ENCODE measurements around the gene VSTM4.

The VSTM4 gene

GRCh38 chr10:49115015-49115795 is at the start of gene VSTM4:
VSTM4 (minus strand) TSS chr10:49115522; CDS start chr10:49115485, 37 bp downstream.
- DNase-seq (ENCODE audit: low read depth) = no peak

DNA sequence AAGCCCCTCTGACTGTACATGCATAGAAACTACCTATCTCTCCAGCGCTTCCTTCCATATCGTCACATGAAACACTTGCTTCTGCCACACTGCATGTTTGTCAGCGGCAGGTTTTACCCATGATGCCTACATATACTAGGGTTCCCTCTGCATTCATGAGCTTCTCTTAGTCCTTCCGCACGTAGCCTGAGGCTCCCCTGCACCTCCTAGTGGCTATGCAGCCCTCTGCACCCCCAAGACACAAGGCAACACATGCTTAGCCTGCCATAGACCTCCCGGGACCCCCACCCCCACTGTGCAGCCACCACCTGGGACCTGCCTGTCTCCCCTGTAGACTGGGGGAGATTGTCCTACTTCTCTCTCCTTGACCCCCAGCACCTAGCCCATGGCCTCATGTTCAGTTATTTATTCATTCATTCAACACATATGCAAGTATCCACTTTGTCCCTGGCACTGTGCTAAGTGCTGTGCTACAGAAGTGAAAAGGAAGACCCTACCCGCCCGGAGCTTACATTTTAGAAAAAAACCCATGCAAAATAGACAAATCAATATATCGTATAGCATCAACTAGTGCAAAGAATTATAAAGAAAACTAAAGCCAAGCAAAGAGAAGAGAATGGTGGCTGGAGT is 49.4 kb upstream of the VSTM4 start:
- no peak for DNase-seq (ENCODE audit: low read depth)

- DNase-seq (ENCODE audit: low read depth) = no peak
Observed at GRCh38 chr10:49163741-49164140, 48.4 kb upstream of the VSTM4 start.

GRCh38 chr10:49162761-49163310 is 47.5 kb upstream of the VSTM4 start:
- no peak for DNase-seq (ENCODE audit: low read depth)

DNA sequence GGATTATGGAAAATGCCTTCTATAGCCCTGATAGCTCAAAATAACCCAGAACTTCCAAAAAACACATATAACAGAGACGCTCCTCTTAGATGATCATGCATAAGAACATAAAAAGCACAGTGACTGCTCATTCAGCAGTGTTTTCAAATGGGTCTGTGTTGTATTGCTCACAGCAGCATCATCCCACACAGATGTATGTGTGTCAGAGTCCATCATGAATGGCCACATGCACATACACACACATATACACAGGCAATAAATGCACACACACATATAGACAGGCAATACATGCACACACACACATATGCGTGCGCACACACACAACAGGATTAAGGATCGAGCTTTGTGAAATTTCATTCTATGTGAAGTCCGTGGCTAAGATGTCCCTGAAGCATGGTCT is 46.7 kb upstream of the VSTM4 start:
- DNase-seq (ENCODE audit: low read depth) = no peak

GRCh38 chr10:49161411-49161997 is 46.2 kb upstream of the VSTM4 start:
- no peak for DNase-seq (ENCODE audit: low read depth)

GRCh38 chr10:49160814-49161213 is 45.5 kb upstream of the VSTM4 start:
- no peak for DNase-seq (ENCODE audit: low read depth)

- DNase-seq (ENCODE audit: low read depth) = no peak
Observed at GRCh38 chr10:49160110-49160509, 44.8 kb upstream of the VSTM4 start.

- DNase-seq (ENCODE audit: low read depth) = no peak
Observed at GRCh38 chr10:49158915-49159314, 43.6 kb upstream of the VSTM4 start.

DNA sequence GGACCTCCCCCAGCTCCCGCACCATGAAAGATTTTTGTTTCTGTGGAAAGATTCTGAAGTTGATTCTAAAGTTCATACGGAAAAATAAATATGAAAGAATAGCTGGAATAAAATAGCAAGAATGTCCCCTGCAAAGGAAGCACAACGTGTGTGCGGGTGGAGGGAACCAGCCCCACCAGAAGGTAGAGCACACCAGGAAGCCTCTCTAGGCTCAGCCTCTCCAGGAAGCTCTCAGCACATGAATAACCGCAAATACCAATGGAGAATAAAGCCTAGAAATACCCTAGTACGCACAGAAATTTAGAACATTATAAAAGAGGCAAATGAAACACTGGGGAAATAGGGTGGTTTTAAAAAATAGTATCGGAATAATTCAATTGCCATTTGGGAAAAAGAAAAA is 43.1 kb upstream of the VSTM4 start:
- DNase-seq (ENCODE audit: low read depth) = no peak

- no peak for DNase-seq (ENCODE audit: low read depth)
Observed at GRCh38 chr10:49157229-49157628, 41.9 kb upstream of the VSTM4 start.

DNA sequence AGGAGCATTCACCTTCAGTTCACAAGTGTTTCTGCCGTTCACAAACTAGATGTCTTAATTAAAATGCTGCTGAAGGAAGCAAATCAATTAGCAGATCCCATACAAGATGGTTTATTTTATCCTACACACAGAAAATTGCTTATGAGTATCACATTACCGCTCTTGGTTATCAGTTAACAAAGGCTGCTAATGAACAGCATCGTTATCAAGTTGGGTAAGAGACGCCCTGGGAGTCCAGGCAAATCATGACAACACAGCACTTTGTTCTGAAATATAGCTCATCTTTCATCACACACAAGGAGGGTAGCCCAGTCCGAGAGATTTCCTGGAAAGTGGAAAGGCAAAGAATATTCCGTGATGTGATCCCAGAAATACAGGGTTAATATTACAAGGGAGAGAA is 39.3 kb upstream of the VSTM4 start:
- no peak for DNase-seq (ENCODE audit: low read depth)

DNA sequence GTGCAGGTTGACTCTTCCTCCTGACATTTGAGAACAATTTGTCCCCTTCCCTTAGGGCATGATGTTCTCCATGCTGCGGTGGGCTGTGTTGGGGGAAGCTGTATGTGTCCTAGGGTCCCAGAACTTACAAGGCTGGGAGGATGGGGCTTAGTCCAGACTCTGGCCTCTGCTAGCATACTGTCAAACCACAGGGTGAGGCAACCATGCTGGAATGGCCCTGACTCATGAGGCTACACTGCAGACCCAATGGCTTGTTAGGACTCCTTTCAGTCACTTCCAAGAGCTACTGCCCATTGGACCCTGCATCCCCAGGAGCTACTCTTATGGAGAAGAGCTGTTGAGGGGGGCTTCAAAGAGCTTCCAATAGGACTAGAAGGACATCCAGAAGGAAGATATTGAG is 38.6 kb upstream of the VSTM4 start:
- no peak for DNase-seq (ENCODE audit: low read depth)

DNA sequence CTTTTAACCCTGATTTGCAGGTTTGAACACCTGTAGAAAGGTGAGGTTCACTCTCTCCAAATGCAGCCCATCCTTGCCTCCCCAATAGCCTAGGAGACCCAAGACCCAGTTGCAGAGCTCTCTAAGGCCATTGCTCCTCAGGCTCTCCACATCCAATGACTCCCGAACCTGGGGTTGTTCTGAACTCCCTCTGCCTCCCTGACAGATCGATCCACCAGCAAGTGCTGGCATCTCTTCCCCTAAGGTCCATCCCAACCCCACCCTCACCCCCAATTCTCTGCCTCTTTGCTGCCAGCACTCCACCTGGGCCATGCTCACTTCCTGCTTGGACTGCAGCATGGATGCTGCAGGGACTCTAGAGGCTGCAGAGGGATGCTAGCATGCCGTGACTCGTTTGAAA is 37.8 kb upstream of the VSTM4 start:
- DNase-seq (ENCODE audit: low read depth) = no peak

DNA sequence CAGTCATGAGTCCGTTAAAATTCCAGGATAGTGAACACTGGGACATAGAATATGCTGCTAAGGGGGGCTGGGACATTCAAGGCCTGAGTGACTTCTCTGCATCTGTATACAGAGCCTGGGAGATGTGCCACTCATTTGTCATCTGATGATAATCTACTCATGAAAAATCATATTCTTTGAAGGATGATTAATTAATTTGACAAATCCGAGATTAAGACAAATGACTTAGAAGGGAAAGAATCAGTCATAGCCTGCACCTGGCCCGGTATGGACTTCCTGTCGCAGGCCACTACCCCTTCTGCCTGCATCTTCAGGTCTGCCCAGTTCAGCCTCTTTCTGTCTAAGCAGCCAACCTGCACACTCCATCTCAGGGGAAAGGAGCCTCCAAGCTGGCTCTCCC is 37.3 kb upstream of the VSTM4 start:
- no peak for DNase-seq (ENCODE audit: low read depth)

- DNase-seq (ENCODE audit: low read depth) = no peak
Observed at GRCh38 chr10:49152037-49152436, 36.7 kb upstream of the VSTM4 start.

GRCh38 chr10:49151481-49151880 is 36.2 kb upstream of the VSTM4 start:
- no peak for DNase-seq (ENCODE audit: low read depth)

DNA sequence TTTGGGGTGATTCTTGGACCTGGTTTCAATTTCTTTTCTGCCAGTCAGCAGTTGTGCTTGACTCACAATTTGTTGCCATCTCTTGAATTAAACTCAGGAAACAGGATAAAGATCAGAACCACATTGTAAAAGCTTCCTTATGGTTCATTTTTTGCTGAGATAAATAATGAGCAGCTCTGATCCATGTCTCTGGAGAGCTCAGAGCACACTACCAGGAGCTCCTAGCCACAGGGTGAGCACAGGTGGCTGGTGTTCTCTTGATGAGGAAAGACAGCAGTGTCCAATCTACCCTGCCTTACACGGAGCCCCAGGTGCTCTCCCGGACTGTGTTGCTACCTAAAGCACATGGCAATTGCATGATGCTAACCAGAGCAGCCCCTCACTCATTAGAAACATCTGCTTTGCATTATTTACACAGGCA is 35.7 kb upstream of the VSTM4 start:
- no peak for DNase-seq (ENCODE audit: low read depth)

GRCh38 chr10:49150426-49150825 is 35.1 kb upstream of the VSTM4 start:
- DNase-seq (ENCODE audit: low read depth) = no peak

- DNase-seq (ENCODE audit: low read depth) = no peak
Observed at GRCh38 chr10:49149881-49150280, 34.6 kb upstream of the VSTM4 start.

- DNase-seq (ENCODE audit: low read depth) = no peak
Observed at GRCh38 chr10:49144058-49144720, 28.9 kb upstream of the VSTM4 start.

- DNase-seq (ENCODE audit: low read depth) = no peak
Observed at GRCh38 chr10:49143249-49143648, 27.9 kb upstream of the VSTM4 start.

Measured in stimulated activated CD8-positive, alpha-beta memory T cell treated with anti-CD3 and anti-CD28 coated beads, Interleukin-15, amount 100 ng/mL, for 24 hours (primary cell).